T-helper 2 cell treated with Interferon-gamma antibody and Interleukin-4, amounts not matched to agents 100 ng/mL and 5 ng/mL, for 36 hours (primary cell): ENCODE data around the gene MYLK3. TPM values are rescaled to one million over a fixed set of nuclear protein-coding genes. Genes with fewer than 3 reads are reported as not detected.

Experiments used
- intact Hi-C: fragments of 100-400 bp; cut with micrococcal nuclease; formaldehyde crosslinking; loops from one replicate; pipeline ENCODE4 v1.15.1; 2023
- total RNA-seq: library from RNA; stranded (reverse); gene quantifications from 2 replicates; pipeline ENCODE4 v1.2.3, GENCODE V29; 2022

MYLK3 gene
- total RNA-seq, 1 donor from 2014 or later = 0.39 TPM

- intact Hi-C loops = no loop called here
Measured at GRCh38 chr16:46728806-46729205, 19.3 kb downstream of the MYLK3 start.

DNA sequence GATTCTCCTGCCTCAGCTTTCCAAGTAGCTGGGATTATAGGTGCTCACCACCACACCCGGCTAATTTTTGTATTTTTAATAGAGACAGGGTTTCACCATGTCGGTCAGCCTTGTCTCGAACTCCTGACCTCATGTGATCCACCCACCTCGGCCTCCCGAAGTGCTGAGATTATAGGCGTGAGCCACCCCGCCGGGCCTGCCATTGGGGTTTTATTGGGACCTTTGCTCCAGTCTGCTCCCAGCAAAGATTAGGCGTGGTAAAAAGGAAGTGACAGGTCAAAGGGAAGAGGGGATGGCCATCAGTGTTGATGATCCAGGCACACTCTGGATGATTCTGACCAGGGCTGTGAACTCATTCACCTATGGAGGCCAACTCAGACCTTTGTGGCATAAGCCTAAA lies 20.5 kb downstream of the MYLK3 start:
- intact Hi-C loops = no loop called here

- intact Hi-C loops = no loop called here
Measured at GRCh38 chr16:46727184-46727583, 21.0 kb downstream of the MYLK3 start.

DNA sequence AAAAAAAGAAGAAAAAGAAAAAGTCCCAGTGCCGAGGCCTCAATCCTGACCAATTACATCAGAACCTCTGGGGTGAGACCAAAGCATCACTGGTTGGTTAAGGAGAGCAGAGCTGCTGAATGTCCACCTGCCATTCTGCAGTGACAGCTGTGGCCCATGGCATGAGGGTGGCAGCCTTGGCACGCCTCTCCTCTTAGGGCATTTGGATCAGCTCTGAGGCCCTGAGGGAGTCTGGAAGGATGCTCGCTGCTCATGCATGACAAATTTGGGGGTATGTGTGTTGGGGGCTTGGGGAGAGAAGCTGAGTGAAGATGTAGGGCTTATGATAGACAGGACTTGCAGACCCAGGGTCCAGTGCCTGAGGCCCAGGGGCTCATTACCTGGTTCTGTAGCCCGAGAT lies 26.3 kb downstream of the MYLK3 start:
- intact Hi-C loops = no loop called here

GRCh38 chr16:46720619-46721018 lies 27.5 kb downstream of the MYLK3 start:
- intact Hi-C loops = no loop called here

GRCh38 chr16:46719528-46719927 lies 28.6 kb downstream of the MYLK3 start:
- intact Hi-C loops = no loop called here

- intact Hi-C loops = no loop called here
Measured at GRCh38 chr16:46718214-46718613, 29.9 kb downstream of the MYLK3 start.

- intact Hi-C loops = no loop called here
Measured at GRCh38 chr16:46717692-46718091, 30.5 kb downstream of the MYLK3 start.

- intact Hi-C loops = no loop called here
Measured at GRCh38 chr16:46715769-46716305, 32.3 kb downstream of the MYLK3 start.

DNA sequence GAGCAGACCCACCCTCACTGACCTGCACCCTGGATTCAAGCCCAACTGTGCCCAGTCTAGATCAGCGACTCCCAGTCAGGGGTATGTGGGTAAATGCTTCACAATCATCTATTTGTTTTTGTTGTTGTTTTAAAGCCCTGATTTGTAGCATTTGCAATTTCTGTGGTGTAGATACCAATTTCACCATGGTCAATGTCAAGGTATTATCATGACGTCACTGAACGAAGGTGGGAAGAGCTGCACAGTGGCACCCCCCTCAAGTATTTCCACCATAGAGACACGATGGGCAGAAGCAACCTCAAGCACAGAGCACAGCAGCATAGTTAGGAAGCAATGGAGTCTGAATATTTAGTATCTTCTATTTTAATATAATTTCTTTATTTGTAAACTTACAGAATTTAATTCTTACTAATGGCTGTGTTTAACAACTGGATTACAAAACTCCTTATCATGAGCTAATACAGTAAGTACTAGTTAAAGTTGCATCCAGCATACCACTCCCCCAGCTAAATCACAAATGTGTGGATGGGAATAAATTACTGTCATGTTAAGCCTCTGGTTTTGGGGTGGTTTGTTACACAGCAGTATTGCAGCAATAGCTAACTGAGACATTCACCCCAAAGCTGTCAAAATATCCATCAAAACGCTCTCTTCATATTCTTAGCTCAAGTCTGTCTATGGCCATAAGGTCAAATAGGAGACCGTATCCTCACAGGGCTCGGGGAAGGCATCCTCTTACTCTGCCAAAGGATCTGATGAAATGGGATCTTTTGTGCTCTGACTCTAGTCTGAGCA lies 33.1 kb downstream of the MYLK3 start:
- intact Hi-C loops = no loop called here

GRCh38 chr16:46713634-46714033 lies 34.5 kb downstream of the MYLK3 start:
- intact Hi-C loops = no loop called here

- intact Hi-C loops = no loop called here
Measured at GRCh38 chr16:46712911-46713310, 35.2 kb downstream of the MYLK3 start.

- intact Hi-C loops = no loop called here
Measured at GRCh38 chr16:46711106-46712058, 36.8 kb downstream of the MYLK3 start.

DNA sequence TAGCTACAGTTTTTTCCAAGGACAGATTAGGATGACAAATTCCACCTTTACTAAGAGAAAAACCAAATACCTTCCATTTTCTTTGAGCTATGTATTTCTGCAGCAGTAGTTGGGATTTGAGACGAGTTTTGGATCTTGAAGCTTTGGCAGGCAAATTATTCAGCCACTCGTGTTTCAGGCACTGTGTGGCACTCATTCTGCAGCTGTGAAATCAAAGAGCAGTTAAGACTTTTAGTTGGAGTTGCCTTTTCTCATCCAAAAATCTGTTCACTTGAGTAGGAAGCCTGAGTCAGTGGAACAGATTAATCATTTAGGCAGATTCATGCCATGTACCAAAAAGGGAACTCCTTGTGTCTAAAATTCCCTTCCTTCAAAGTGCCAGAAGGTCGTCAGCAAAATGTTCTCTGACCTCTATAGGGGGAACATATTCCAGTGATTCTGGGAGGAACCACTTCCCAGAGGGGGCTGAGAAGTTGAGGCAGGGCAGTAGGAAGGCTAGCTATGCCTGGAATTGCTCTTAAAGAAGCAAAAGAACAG lies 38.6 kb downstream of the MYLK3 start:
- intact Hi-C loops = no loop called here

- intact Hi-C loops = no loop called here
Measured at GRCh38 chr16:46706642-46707041, 41.5 kb downstream of the MYLK3 start.

- intact Hi-C loops = no loop called here
Measured at GRCh38 chr16:46702030-46702429, 46.1 kb downstream of the MYLK3 start.

- intact Hi-C loops = no loop called here
Measured at GRCh38 chr16:46701615-46702014, 46.5 kb downstream of the MYLK3 start.

GRCh38 chr16:46700048-46700447 lies 48.1 kb downstream of the MYLK3 start:
- intact Hi-C loops = no loop called here

DNA sequence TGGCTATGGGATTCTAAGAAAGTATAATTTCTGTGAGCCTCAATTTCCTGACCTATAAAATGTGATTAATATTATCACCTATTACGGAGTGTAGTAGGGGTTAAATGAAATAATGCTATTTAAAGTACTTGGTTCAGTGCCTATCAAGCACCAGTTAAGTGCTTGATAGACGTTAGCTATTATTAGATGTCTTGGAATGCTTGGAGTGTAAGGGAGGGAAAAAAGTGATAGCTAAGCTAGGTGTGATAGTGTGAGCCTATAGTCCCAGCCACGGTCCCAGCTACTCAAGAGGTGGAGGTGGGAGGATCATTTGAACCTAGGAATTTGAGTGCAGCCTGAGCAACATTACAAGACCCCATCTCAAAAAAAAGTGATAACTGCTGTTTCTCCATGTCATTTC lies 51.2 kb downstream of the MYLK3 start:
- intact Hi-C loops = no loop called here

DNA sequence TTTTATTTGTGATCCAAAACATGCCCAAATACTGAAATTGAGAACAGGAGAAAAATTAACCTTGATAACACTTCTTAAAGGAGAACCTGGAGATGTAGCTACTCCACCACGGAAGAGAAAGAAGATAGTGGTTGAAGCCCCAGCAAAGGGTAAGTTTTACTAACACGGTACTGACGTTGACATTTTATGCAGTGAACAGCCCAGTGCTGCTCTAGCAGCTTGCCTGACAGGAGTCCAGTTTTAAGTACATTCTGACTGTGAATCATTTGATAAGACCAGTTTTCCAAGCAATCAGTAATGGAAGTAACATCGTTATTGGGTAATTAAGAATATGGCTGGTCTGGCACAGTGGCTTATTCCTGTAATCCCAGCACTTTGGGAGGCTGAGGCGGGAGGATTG lies 52.2 kb downstream of the MYLK3 start:
- intact Hi-C loops = no loop called here

- intact Hi-C loops = no loop called here
Measured at GRCh38 chr16:46693598-46693997, 54.5 kb downstream of the MYLK3 start.

DNA sequence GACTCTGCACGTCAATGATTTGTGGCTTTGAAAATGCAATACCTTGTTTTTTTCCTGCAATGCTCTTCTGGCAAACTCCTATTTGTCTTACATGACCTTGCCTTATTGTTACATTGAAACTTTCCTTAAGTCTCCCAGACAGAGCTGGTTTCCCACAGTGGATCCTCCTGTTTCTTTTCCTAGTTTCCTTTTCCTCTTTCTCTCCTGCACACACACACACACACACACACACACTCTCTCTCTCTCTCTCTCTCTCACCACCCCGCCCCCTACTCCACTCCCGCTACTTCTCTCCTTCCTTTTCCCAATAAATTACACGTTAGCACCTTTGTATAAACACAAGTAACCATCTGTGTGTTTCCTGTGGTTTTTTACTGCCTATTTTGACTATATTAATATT lies 56.4 kb downstream of the MYLK3 start:
- intact Hi-C loops = no loop called here
